Uterus (tissue), 2 donors: Measurements from ENCODE around the gene SKAP1.

Experiments used
- CTCF ChIP-seq, 4 experiments: fragments of 200-600 bp in 2 of 4; fragments of 450-650 bp in 2 of 4; sonication (generic) in 2 of 4; IDR thresholded peaks; one replicate each; pipeline ENCODE4 v1.5.1; 2016 to 2019; ENCODE audit warnings: antibody characterized with exemption in 4 of 4, mild to moderate bottlenecking in 2 of 4, moderate library complexity in 1 of 4
- POLR2A ChIP-seq, 2 donors: fragments of 450-650 bp; IDR thresholded peaks; one replicate each; pipeline ENCODE4 v1.6.1; 2016; ENCODE audit warnings: antibody characterized with exemption in 2 of 2, mild to moderate bottlenecking in 1 of 2, moderate library complexity in 1 of 2

- TF ChIP-seq CTCF (IDR thresholded peaks at IDR 0.05) (no peak), POLR2A (IDR thresholded peaks at IDR 0.05) (no peak)
Measured at GRCh38 chr17:48160177-48161081, 269.6 kb downstream of the SKAP1 start.
